Mesenchymal stem cell (in vitro differentiated cells and primary cell): Measurements from ENCODE around the gene ALOX12.

Source experiments
- DNase-seq: peaks from one replicate; pipeline ENCODE4 v3.0.0-alpha.2; 2013
- H2AFZ ChIP-seq: one replicate; pipeline ENCODE4 v1.6.1; 2013; ENCODE audit warnings: low read depth, mild to moderate bottlenecking, control low read depth, inconsistent platforms, low read length, moderate library complexity
- H2AK5ac ChIP-seq: 2 replicates; pipeline ENCODE4 v1.6.1; 2013; ENCODE audit warnings: low read length, moderate library complexity, mild to moderate bottlenecking, inconsistent platforms; ENCODE audit not compliant: severe bottlenecking
- H2BK120ac ChIP-seq: one replicate; pipeline ENCODE4 v1.6.1; 2013; ENCODE audit warnings: low read depth, mild to moderate bottlenecking, inconsistent platforms, low read length, moderate library complexity
- H2BK12ac ChIP-seq, 2 experiments: one replicate each; pipeline ENCODE4 v1.6.1; 2013; ENCODE audit warnings: inconsistent platforms in 2 of 2, low read length in 2 of 2, mild to moderate bottlenecking in 2 of 2, moderate library complexity in 2 of 2, control low read depth in 1 of 2
- H2BK15ac ChIP-seq: one replicate; pipeline ENCODE4 v1.6.1; 2013; ENCODE audit warnings: mild to moderate bottlenecking, low read depth, inconsistent platforms; ENCODE audit not compliant: poor library complexity, severe bottlenecking
- H2BK5ac ChIP-seq: 2 replicates; pipeline ENCODE4 v1.6.1; 2013; ENCODE audit warnings: low read depth, mild to moderate bottlenecking, low read length, control low read depth, inconsistent platforms; ENCODE audit not compliant: poor library complexity, severe bottlenecking
- H3K14ac ChIP-seq, 2 experiments: one replicate each; pipeline ENCODE4 v1.6.1; 2013; ENCODE audit warnings: inconsistent platforms in 2 of 2, low read length in 2 of 2, control low read depth in 1 of 2, mild to moderate bottlenecking in 1 of 2, moderate library complexity in 1 of 2
- H3K18ac ChIP-seq, 2 experiments: one replicate each; pipeline ENCODE4 v1.6.1; 2013; ENCODE audit warnings: inconsistent platforms in 2 of 2, low read length in 2 of 2, control low read depth in 1 of 2, low read depth in 1 of 2, mild to moderate bottlenecking in 1 of 2
- H3K23ac ChIP-seq, 2 experiments: one replicate each; pipeline ENCODE4 v1.6.1; 2013; ENCODE audit warnings: inconsistent platforms in 2 of 2, low read length in 2 of 2, mild to moderate bottlenecking in 2 of 2, moderate library complexity in 2 of 2, control low read depth in 1 of 2
- H3K27ac ChIP-seq: 2 replicates; pipeline ENCODE4 v1.5.1; 2013; ENCODE audit warnings: mild to moderate bottlenecking, moderate library complexity, low read length, control low read depth, inconsistent platforms; ENCODE audit not compliant: poor library complexity, severe bottlenecking
- H3K27me3 ChIP-seq, 2 experiments: 2 replicates each; pipeline versions ENCODE4 v1.6.1 to v1.7.0; 2013; ENCODE audit warnings: low read length in 2 of 2, mild to moderate bottlenecking in 2 of 2, moderate library complexity in 2 of 2, control low read depth in 1 of 2, inconsistent platforms in 1 of 2; ENCODE audit not compliant: control insufficient read depth in 1 of 2, insufficient read depth in 1 of 2
- H3K36me3 ChIP-seq, 2 experiments: 2 replicates each; pipeline versions ENCODE4 v1.6.1 to v1.7.0; 2013; ENCODE audit warnings: low read length in 2 of 2, control low read depth in 1 of 2, inconsistent platforms in 1 of 2, low read depth in 1 of 2, mild to moderate bottlenecking in 1 of 2; ENCODE audit not compliant: insufficient read depth in 2 of 2, control insufficient read depth in 1 of 2
- H3K4ac ChIP-seq, 2 experiments: one replicate each; pipeline ENCODE4 v1.6.1; 2013; ENCODE audit warnings: inconsistent platforms in 2 of 2, low read length in 2 of 2, mild to moderate bottlenecking in 2 of 2, moderate library complexity in 2 of 2, control low read depth in 1 of 2, low read depth in 1 of 2
- H3K4me1 ChIP-seq: 2 replicates; pipeline ENCODE4 v1.6.1; 2013; ENCODE audit warnings: low read depth, low read length, control low read depth; ENCODE audit not compliant: control insufficient read depth, insufficient read depth
- H3K4me2 ChIP-seq: 2 replicates; pipeline ENCODE4 v1.6.1; 2013; ENCODE audit warnings: low read length, mild to moderate bottlenecking, inconsistent platforms; ENCODE audit not compliant: poor library complexity, severe bottlenecking
- H3K4me3 ChIP-seq, 2 experiments: 2 replicates each; pipeline versions ENCODE4 v1.5.1 to v1.7.0; 2013; ENCODE audit warnings: low read length in 2 of 2, mild to moderate bottlenecking in 2 of 2, control low read depth in 1 of 2, low read depth in 1 of 2; ENCODE audit not compliant: insufficient read depth in 1 of 2
- H3K79me1 ChIP-seq: replicated peaks from 2 replicates; pipeline ENCODE4 v1.6.1; 2013; ENCODE audit warnings: mild to moderate bottlenecking, control low read depth, low read length, inconsistent platforms; ENCODE audit not compliant: poor library complexity, severe bottlenecking
- H3K9ac ChIP-seq: 2 replicates; pipeline ENCODE4 v1.7.0; 2013; ENCODE audit warnings: mild to moderate bottlenecking, low read length, moderate library complexity
- H3K9me3 ChIP-seq: 2 replicates; pipeline ENCODE4 v1.7.0; 2013; ENCODE audit warnings: mild to moderate bottlenecking, low read length; ENCODE audit not compliant: control insufficient read depth
- H4K8ac ChIP-seq: one replicate; pipeline ENCODE4 v1.6.1; 2013; ENCODE audit warnings: inconsistent platforms, mild to moderate bottlenecking, low read length, moderate library complexity
- H4K91ac ChIP-seq: one replicate; pipeline ENCODE4 v1.6.1; 2013; ENCODE audit warnings: mild to moderate bottlenecking, low read length, inconsistent platforms
- whole genome bisulfite sequencing: methylation state at CpG from one replicate; pipeline ENCODE4 v1.1.7; 2013; ENCODE audit warnings: mixed read lengths; 5-methylcytosine and 5-hydroxymethylcytosine counted together

The ALOX12 gene

GRCh38 chr17:7016886-7017826, 21.3 kb downstream of the ALOX12 start:
- H3K4me1 ChIP-seq, result peaks cover 22% of the 10 kb centered on the region
- peak overlapping the region in 1 of 2 experiments; percentile 78 for H3K4me3 ChIP-seq
- peaks cover 0 to under 1% of the 10 kb centered on the region in 2 experiments for H3K27me3 ChIP-seq
- H3K27ac ChIP-seq, result no peak overlapping the region
- no peak overlapping the region for H4K8ac ChIP-seq
- H3K14ac ChIP-seq, result no peak overlapping the region
- H3K79me1 ChIP-seq, result peaks cover 8% of the 10 kb centered on the region
- no peak overlapping the region for H3K4ac ChIP-seq
- H4K91ac ChIP-seq, result no peak overlapping the region
- no peak overlapping the region for H2BK5ac ChIP-seq
- no peak overlapping the region for H2BK120ac ChIP-seq
- H3K4me2 ChIP-seq, result no peak overlapping the region
- H3K9ac ChIP-seq, result peak overlapping the region; percentile 90
- 79% methylated on average over 16 of the region's 20 CpGs for WGBS
- H3K9me3 ChIP-seq, result no peaks in the 10 kb centered on the region
- H2AFZ ChIP-seq, result no peak overlapping the region
- no peak overlapping the region for H3K23ac ChIP-seq
- H2BK12ac ChIP-seq, result no peak overlapping the region
- H3K18ac ChIP-seq, result no peak overlapping the region
- H3K36me3 ChIP-seq, result peaks cover 18 to 24% of the 10 kb centered on the region in 2 experiments
- no peak overlapping the region for H2BK15ac ChIP-seq
- H2AK5ac ChIP-seq, result no peak overlapping the region
- no peak for DNase-seq

GRCh38 chr17:7017827-7018200, 22.0 kb downstream of the ALOX12 start:
- no peak overlapping the region for H2BK15ac ChIP-seq
- no peak overlapping the region for H4K91ac ChIP-seq
- H3K27me3 ChIP-seq, result peaks cover 4 to 7% of the 10 kb centered on the region in 2 experiments
- peaks cover 24% of the 10 kb centered on the region for H3K4me1 ChIP-seq
- H2AK5ac ChIP-seq, result no peak overlapping the region
- no peak overlapping the region for H3K27ac ChIP-seq
- no peak overlapping the region for H3K14ac ChIP-seq
- no peak for DNase-seq
- peaks cover 8% of the 10 kb centered on the region for H3K79me1 ChIP-seq
- no peak overlapping the region for H3K4ac ChIP-seq
- H3K18ac ChIP-seq, result no peak overlapping the region
- H3K4me2 ChIP-seq, result no peak overlapping the region
- no peak overlapping the region for H3K23ac ChIP-seq
- no peak overlapping the region for H2BK12ac ChIP-seq
- H3K4me3 ChIP-seq, result peak overlapping the region in 1 of 2 experiments; percentile 78
- no peaks in the 10 kb centered on the region for H3K9me3 ChIP-seq
- peak overlapping the region; percentile 90 for H3K9ac ChIP-seq
- no peak overlapping the region for H2BK5ac ChIP-seq
- H2BK120ac ChIP-seq, result no peak overlapping the region
- no peak overlapping the region for H2AFZ ChIP-seq
- WGBS, result 89% methylated on average over 12 of the region's 12 CpGs
- peaks cover 18 to 24% of the 10 kb centered on the region in 2 experiments for H3K36me3 ChIP-seq
- H4K8ac ChIP-seq, result no peak overlapping the region

- H3K23ac ChIP-seq, result no peak overlapping the region
- H3K27me3 ChIP-seq, result peaks cover 4 to 14% of the 10 kb centered on the region in 2 experiments
- H3K4me1 ChIP-seq, result peaks cover 28% of the 10 kb centered on the region
- H2BK120ac ChIP-seq, result no peak overlapping the region
- H2AK5ac ChIP-seq, result no peak overlapping the region
- peak overlapping the region; percentile 90 for H3K9ac ChIP-seq
- no peak for DNase-seq
- H3K27ac ChIP-seq, result no peak overlapping the region
- peak overlapping the region; percentile 15 for H4K8ac ChIP-seq
- 92% methylated on average over 8 of the region's 10 CpGs for WGBS
- no peak overlapping the region for H3K18ac ChIP-seq
- H2BK15ac ChIP-seq, result peak overlapping the region; percentile 31
- peaks cover 8% of the 10 kb centered on the region for H3K79me1 ChIP-seq
- H3K36me3 ChIP-seq, result peaks cover 18 to 24% of the 10 kb centered on the region in 2 experiments
- no peak overlapping the region for H2AFZ ChIP-seq
- H2BK12ac ChIP-seq, result no peak overlapping the region
- no peak overlapping the region for H4K91ac ChIP-seq
- H2BK5ac ChIP-seq, result no peak overlapping the region
- H3K4me2 ChIP-seq, result no peak overlapping the region
- H3K4ac ChIP-seq, result no peak overlapping the region
- no peak overlapping the region for H3K14ac ChIP-seq
- H3K4me3 ChIP-seq, result peak overlapping the region in 1 of 2 experiments; percentile 78
- H3K9me3 ChIP-seq, result no peaks in the 10 kb centered on the region
These were observed 22.6 kb downstream of the ALOX12 start for GRCh38 chr17:7018331-7018964.

GRCh38 chr17:7019367-7019766, 23.5 kb downstream of the ALOX12 start:
- Histone ChIP-seq H3K9ac (peak overlapping the region; percentile 90), H3K14ac (no peak overlapping the region), H3K9me3 (no peaks in the 10 kb centered on the region), H2BK120ac (peak overlapping the region; percentile 75), H3K36me3 (peaks cover 13 to 21% of the 10 kb centered on the region in 2 experiments), H2BK5ac (no peak overlapping the region), H2AK5ac (no peak overlapping the region), H2BK15ac (no peak overlapping the region), H3K27ac (no peak overlapping the region), H3K79me1 (peaks cover 8% of the 10 kb centered on the region), H3K4me3 (peak overlapping the region in 1 of 2 experiments; percentile 78), H2AFZ (no peak overlapping the region), H3K23ac (no peak overlapping the region), H3K27me3 (peaks cover 4 to 16% of the 10 kb centered on the region in 2 experiments), H4K8ac (peak overlapping the region; percentile 93), H3K4me2 (no peak overlapping the region), H3K4me1 (peaks cover 24% of the 10 kb centered on the region), H4K91ac (no peak overlapping the region), H3K4ac (no peak overlapping the region), H2BK12ac (no peak overlapping the region), H3K18ac (peak overlapping the region in 1 of 2 experiments; percentile 31)
- DNase-seq, result no peak
- 67% methylated on average over 10 of the region's 10 CpGs for WGBS
